ENCODE results near the gene RBM23. TPM values are rescaled to one million over a fixed set of nuclear protein-coding genes. Genes with fewer than 3 reads are reported as not detected.

Gene RBM23
- total RNA-seq, 1 experiment from 2014 or later = 42.4 TPM

DNA sequence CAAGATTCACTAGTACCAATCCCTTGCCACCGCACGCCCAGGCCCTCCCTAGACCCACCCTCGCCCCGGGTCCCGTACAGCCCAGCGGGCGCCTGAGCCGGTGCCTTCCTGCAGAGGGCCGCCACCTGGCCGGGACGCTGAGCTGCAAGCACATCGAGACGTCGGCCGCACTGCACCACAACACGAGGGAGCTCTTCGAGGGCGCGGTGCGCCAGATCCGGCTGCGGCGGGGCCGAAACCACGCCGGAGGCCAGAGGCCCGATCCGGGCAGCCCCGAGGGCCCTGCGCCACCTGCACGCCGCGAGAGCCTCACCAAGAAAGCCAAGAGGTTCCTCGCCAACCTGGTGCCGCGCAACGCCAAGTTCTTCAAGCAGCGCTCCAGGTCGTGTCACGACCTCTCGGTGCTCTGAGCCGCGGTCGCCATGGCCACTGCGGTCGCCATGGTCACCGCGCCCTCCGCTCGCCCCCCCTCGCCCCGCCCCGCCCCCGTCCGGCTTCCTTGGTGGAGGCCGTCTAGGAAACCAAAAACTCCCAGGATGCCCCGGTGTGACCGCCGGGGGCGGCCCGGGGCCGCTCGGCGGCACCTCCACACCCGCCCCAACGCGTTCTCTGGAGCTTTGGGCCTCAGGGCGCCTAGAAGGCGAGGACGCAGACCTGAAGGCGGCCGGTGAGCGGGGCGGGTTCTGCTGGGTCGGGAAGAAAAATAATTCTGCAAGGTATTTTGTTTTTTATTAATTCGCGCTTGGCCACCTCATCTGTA, 32.3 kb downstream of the RBM23 start (continued):
- TF ChIP-seq, protein P1, sequence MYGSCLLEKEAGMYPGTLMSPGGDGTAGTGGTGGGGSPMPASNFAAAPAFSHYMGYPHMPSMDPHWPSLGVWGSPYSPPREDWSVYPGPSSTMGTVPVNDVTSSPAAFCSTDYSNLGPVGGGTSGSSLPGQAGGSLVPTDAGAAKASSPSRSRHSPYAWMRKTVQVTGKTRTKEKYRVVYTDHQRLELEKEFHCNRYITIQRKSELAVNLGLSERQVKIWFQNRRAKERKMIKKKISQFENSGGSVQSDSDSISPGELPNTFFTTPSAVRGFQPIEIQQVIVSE (CRISPR knock-in tag; IDR thresholded peaks at IDR 0.05; ENCODE audit: borderline replicate concordance) = no peak
- TF ChIP-seq SOX15 (CRISPR knock-in tag; IDR thresholded peaks at IDR 0.05) (no peak), RORB (CRISPR knock-in tag; IDR thresholded peaks at IDR 0.05) (no peak), KAT7 (CRISPR knock-in tag; IDR thresholded peaks at IDR 0.05; ENCODE audit: borderline replicate concordance) (peak; percentile 88), ZNF232 (CRISPR knock-in tag; IDR thresholded peaks at IDR 0.05) (peak; percentile 91), FOXK1 (CRISPR knock-in tag; IDR thresholded peaks at IDR 0.05) (peak; percentile 95)
- TF ChIP-seq, protein P2, sequence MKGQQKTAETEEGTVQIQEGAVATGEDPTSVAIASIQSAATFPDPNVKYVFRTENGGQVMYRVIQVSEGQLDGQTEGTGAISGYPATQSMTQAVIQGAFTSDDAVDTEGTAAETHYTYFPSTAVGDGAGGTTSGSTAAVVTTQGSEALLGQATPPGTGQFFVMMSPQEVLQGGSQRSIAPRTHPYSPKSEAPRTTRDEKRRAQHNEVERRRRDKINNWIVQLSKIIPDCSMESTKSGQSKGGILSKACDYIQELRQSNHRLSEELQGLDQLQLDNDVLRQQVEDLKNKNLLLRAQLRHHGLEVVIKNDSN (CRISPR knock-in tag; IDR thresholded peaks at IDR 0.05) = peak; percentile 74
- TF ChIP-seq, protein P3, sequence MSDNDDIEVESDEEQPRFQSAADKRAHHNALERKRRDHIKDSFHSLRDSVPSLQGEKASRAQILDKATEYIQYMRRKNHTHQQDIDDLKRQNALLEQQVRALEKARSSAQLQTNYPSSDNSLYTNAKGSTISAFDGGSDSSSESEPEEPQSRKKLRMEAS (CRISPR knock-in tag; IDR thresholded peaks at IDR 0.05) = peak; percentile 99
- TF ChIP-seq, protein P4, sequence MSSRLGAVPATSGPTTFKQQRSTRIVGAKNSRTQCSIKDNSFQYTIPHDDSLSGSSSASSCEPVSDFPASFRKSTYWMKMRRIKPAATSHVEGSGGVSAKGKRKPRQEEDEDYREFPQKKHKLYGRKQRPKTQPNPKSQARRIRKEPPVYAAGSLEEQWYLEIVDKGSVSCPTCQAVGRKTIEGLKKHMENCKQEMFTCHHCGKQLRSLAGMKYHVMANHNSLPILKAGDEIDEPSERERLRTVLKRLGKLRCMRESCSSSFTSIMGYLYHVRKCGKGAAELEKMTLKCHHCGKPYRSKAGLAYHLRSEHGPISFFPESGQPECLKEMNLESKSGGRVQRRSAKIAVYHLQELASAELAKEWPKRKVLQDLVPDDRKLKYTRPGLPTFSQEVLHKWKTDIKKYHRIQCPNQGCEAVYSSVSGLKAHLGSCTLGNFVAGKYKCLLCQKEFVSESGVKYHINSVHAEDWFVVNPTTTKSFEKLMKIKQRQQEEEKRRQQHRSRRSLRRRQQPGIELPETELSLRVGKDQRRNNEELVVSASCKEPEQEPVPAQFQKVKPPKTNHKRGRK (CRISPR knock-in tag; IDR thresholded peaks at IDR 0.05; ENCODE audit: borderline replicate concordance) = peak; percentile 76; the same call in 1 of the 2 replicates
- TF ChIP-seq, protein P5, sequence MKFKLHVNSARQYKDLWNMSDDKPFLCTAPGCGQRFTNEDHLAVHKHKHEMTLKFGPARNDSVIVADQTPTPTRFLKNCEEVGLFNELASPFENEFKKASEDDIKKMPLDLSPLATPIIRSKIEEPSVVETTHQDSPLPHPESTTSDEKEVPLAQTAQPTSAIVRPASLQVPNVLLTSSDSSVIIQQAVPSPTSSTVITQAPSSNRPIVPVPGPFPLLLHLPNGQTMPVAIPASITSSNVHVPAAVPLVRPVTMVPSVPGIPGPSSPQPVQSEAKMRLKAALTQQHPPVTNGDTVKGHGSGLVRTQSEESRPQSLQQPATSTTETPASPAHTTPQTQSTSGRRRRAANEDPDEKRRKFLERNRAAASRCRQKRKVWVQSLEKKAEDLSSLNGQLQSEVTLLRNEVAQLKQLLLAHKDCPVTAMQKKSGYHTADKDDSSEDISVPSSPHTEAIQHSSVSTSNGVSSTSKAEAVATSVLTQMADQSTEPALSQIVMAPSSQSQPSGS (CRISPR knock-in tag; IDR thresholded peaks at IDR 0.05; ENCODE audit: borderline replicate concordance, low read depth) = peak; percentile 84; the same call in 1 of the 2 replicates
- TF ChIP-seq, protein P6, sequence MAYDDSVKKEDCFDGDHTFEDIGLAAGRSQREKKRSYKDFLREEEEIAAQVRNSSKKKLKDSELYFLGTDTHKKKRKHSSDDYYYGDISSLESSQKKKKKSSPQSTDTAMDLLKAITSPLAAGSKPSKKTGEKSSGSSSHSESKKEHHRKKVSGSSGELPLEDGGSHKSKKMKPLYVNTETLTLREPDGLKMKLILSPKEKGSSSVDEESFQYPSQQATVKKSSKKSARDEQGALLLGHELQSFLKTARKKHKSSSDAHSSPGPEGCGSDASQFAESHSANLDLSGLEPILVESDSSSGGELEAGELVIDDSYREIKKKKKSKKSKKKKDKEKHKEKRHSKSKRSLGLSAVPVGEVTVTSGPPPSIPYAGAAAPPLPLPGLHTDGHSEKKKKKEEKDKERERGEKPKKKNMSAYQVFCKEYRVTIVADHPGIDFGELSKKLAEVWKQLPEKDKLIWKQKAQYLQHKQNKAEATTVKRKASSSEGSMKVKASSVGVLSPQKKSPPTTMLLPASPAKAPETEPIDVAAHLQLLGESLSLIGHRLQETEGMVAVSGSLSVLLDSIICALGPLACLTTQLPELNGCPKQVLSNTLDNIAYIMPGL (CRISPR knock-in tag; IDR thresholded peaks at IDR 0.05) = peak; percentile 89
- TF ChIP-seq, protein P7, sequence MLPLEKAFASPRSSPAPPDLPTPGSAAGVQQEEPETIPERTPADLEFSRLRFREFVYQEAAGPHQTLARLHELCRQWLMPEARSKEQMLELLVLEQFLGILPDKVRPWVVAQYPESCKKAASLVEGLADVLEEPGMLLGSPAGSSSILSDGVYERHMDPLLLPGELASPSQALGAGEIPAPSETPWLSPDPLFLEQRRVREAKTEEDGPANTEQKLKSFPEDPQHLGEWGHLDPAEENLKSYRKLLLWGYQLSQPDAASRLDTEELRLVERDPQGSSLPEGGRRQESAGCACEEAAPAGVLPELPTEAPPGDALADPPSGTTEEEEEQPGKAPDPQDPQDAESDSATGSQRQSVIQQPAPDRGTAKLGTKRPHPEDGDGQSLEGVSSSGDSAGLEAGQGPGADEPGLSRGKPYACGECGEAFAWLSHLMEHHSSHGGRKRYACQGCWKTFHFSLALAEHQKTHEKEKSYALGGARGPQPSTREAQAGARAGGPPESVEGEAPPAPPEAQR (CRISPR knock-in tag; IDR thresholded peaks at IDR 0.05) = no peak
- TF ChIP-seq, protein P8, sequence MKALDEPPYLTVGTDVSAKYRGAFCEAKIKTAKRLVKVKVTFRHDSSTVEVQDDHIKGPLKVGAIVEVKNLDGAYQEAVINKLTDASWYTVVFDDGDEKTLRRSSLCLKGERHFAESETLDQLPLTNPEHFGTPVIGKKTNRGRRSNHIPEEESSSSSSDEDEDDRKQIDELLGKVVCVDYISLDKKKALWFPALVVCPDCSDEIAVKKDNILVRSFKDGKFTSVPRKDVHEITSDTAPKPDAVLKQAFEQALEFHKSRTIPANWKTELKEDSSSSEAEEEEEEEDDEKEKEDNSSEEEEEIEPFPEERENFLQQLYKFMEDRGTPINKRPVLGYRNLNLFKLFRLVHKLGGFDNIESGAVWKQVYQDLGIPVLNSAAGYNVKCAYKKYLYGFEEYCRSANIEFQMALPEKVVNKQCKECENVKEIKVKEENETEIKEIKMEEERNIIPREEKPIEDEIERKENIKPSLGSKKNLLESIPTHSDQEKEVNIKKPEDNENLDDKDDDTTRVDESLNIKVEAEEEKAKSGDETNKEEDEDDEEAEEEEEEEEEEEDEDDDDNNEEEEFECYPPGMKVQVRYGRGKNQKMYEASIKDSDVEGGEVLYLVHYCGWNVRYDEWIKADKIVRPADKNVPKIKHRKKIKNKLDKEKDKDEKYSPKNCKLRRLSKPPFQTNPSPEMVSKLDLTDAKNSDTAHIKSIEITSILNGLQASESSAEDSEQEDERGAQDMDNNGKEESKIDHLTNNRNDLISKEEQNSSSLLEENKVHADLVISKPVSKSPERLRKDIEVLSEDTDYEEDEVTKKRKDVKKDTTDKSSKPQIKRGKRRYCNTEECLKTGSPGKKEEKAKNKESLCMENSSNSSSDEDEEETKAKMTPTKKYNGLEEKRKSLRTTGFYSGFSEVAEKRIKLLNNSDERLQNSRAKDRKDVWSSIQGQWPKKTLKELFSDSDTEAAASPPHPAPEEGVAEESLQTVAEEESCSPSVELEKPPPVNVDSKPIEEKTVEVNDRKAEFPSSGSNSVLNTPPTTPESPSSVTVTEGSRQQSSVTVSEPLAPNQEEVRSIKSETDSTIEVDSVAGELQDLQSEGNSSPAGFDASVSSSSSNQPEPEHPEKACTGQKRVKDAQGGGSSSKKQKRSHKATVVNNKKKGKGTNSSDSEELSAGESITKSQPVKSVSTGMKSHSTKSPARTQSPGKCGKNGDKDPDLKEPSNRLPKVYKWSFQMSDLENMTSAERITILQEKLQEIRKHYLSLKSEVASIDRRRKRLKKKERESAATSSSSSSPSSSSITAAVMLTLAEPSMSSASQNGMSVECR (CRISPR knock-in tag; IDR thresholded peaks at IDR 0.05; ENCODE audit: borderline replicate concordance) = peak; percentile 98
- TF ChIP-seq, protein P9, sequence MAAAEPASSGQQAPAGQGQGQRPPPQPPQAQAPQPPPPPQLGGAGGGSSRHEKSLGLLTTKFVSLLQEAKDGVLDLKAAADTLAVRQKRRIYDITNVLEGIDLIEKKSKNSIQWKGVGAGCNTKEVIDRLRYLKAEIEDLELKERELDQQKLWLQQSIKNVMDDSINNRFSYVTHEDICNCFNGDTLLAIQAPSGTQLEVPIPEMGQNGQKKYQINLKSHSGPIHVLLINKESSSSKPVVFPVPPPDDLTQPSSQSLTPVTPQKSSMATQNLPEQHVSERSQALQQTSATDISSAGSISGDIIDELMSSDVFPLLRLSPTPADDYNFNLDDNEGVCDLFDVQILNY (CRISPR knock-in tag; IDR thresholded peaks at IDR 0.05) = peak; percentile 85

Data from WTC11 (cell line).